Adrenal gland (tissue), 12 donors: Measurements from ENCODE around the gene SEZ6. TPM values are rescaled to one million over a fixed set of nuclear protein-coding genes. Genes with fewer than 3 reads are reported as not detected.

Source experiments
- DNase-seq, 7 donors: peaks; one replicate each; pipeline ENCODE4 v3.0.0-alpha.2; 2019 to 2020
- H3K27ac ChIP-seq, 5 donors: fragments of 200-600 bp; sonication (generic) in 4 of 5; 1 replicate in 3 of 5; 2 replicates in 2 of 5; pipeline versions ENCODE4 v1.5.1 to v1.8.0; 2016 to 2020; ENCODE audit warnings: mild to moderate bottlenecking in 1 of 5
- H3K27me3 ChIP-seq: fragments of 200-600 bp; 2 replicates; pipeline ENCODE4 v1.8.0; 2021
- H3K36me3 ChIP-seq, 2 donors: fragments of 200-600 bp; replicated peaks in 1 of 2; 1 replicate in 1 of 2; 2 replicates in 1 of 2; pipeline versions ENCODE4 v1.5.1 to v1.8.0; 2018 to 2022
- H3K4me1 ChIP-seq, 2 donors: fragments of 200-600 bp; replicated peaks in 1 of 2; 1 replicate in 1 of 2; 2 replicates in 1 of 2; pipeline versions ENCODE4 v1.5.1 to v1.8.0; 2018 to 2021
- H3K4me3 ChIP-seq, 4 donors: fragments of 200-600 bp; sonication (generic) in 3 of 4; one replicate each; pipeline ENCODE4 v1.5.1; 2016 to 2018
- H3K9me3 ChIP-seq, 3 donors: fragments of 200-600 bp; sonication (generic) in 1 of 3; replicated peaks in 1 of 3; 1 replicate in 2 of 3; 2 replicates in 1 of 3; pipeline versions ENCODE4 v1.5.1 to v1.8.0; 2016 to 2021
- POLR2A ChIP-seq, 2 donors: fragments of 450-650 bp; IDR thresholded peaks; one replicate each; pipeline ENCODE4 v1.6.1; 2017; ENCODE audit warnings: antibody characterized with exemption in 2 of 2, mild to moderate bottlenecking in 2 of 2, moderate library complexity in 1 of 2
- WGBS, 4 donors: extraction: QIAGEN DNeasy Blood & Tissue Kit in 2 of 4; methylation state at CpG; one replicate each; pipeline versions ENCODE4 v1.1.5 to v1.1.7; 2013 to 2017; 5-methylcytosine and 5-hydroxymethylcytosine counted together
- intact Hi-C, 2 donors: fragments of 100-400 bp; cut with DNase I; formaldehyde crosslinking; loops; one replicate each; pipeline versions ENCODE4 v1.14.1 to v1.15.0; 2022 to 2023
- polyA plus RNA-seq, 3 donors: library from polyadenylated mRNA; stranded (reverse); fragments of 200-250 nt in 2 of 3; fragments of 350-450 nt in 1 of 3; fragmentation: Illumina TruSeq in 1 of 3; extraction: RNeasy Lipid Tissue Mini Kit (QIAGEN cat#74804) in 1 of 3; gene quantifications; one replicate each; pipeline ENCODE4 v1.2.3, GENCODE V29; 2013 to 2014
- total RNA-seq, 9 donors: library from RNA; depleted of rRNA in 4 of 9; stranded (reverse); fragments of >200 nt in 4 of 9; fragments of 120-200 nt in 1 of 9; fragmentation: NEBNext Ultra II Directional in 1 of 9; extraction: Animal tissue kit (Norgen Biotek cat#: 25700) in 1 of 9; gene quantifications; one replicate each; pipeline versions ENCODE4 v1.1.0 to v1.2.4, GENCODE V29; 2013 to 2023
- TF ChIP-seq, protein P1 (sequence below), 6 experiments: fragments of 450-650 bp in 4 of 6; fragments of 200-600 bp in 2 of 6; sonication (generic) in 1 of 6; IDR thresholded peaks; 1 replicate in 5 of 6; 2 replicates in 1 of 6; pipeline versions ENCODE4 v1.5.1 to v1.8.0; 2016 to 2021; ENCODE audit warnings: antibody characterized with exemption in 6 of 6, mild to moderate bottlenecking in 2 of 6, moderate library complexity in 1 of 6
- donor health status: healthy with polysubstance abuse.
- donor health status: Bipolar disorder and iron deficiency.
- donor health status: DM: yes; HTN: yes; CAD: no.
- donor health status: DM: no; HTN: no; CAD: no.
- donor health status: DM: no; HTN: no; CAD: no.
- donor health status: DM: yes; HTN: yes; CAD: no.

The SEZ6 gene
- total and polyA plus RNA-seq, 12 donors: 0.11 to 1.0 (median 0.33) TPM; not detected in 6

DNA sequence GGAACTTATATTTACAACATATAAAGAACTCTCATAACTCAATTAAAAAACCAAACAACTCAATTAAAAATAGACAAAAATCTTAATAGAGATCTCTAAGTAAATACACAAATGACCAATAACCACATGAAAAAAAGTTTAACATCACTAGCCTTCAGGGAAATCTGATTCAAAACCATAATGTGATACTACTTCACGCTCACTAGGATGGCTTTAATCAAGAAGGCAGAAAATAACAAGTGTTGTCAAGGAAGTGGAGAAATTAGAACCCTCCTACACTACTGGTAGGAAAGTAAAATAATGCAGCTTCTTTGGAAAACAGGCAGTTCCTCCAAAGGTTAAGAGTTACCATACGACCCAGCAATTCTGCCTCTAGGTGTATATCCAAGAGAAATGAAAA is 62.9 kb downstream of the SEZ6 start:
- Histone ChIP-seq H3K4me3 (no peak overlapping the region), H3K36me3 (peaks cover 0 to 13% of the 10 kb centered on the region in 2 donors), H3K27ac (no peak overlapping the region), H3K9me3 (no peaks in the 10 kb centered on the region), H3K4me1 (peaks cover 28 to 73% of the 10 kb centered on the region in 2 donors), H3K27me3 (no peaks in the 10 kb centered on the region)
- TF ChIP-seq POLR2A (IDR thresholded peaks at IDR 0.05): no peak
- TF ChIP-seq, protein P1, sequence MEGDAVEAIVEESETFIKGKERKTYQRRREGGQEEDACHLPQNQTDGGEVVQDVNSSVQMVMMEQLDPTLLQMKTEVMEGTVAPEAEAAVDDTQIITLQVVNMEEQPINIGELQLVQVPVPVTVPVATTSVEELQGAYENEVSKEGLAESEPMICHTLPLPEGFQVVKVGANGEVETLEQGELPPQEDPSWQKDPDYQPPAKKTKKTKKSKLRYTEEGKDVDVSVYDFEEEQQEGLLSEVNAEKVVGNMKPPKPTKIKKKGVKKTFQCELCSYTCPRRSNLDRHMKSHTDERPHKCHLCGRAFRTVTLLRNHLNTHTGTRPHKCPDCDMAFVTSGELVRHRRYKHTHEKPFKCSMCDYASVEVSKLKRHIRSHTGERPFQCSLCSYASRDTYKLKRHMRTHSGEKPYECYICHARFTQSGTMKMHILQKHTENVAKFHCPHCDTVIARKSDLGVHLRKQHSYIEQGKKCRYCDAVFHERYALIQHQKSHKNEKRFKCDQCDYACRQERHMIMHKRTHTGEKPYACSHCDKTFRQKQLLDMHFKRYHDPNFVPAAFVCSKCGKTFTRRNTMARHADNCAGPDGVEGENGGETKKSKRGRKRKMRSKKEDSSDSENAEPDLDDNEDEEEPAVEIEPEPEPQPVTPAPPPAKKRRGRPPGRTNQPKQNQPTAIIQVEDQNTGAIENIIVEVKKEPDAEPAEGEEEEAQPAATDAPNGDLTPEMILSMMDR (IDR thresholded peaks at IDR 0.05): no peak
- DNase-seq: no peak
- intact Hi-C loops: no loop called here
- WGBS, 4 donors: 86 to 93% (median 90%) methylated on average over 2 of the region's 2 CpGs

GRCh38 chr17:28941251-28941650 is 64.6 kb downstream of the SEZ6 start:
- H3K27ac ChIP-seq: no peak overlapping the region
- no peaks in the 10 kb centered on the region for H3K27me3 ChIP-seq
- WGBS, 4 donors: 97 to 100% (median 98%) methylated on average over 1 of the region's 1 CpG
- peaks cover 0 to 13% of the 10 kb centered on the region in 2 donors for H3K36me3 ChIP-seq
- TF ChIP-seq, protein P1 (IDR thresholded peaks at IDR 0.05): no peak
- peaks cover 32 to 71% of the 10 kb centered on the region in 2 donors for H3K4me1 ChIP-seq
- H3K9me3 ChIP-seq: no peaks in the 10 kb centered on the region
- H3K4me3 ChIP-seq: no peak overlapping the region
- no peak for DNase-seq
- intact Hi-C loops: no loop called here

DNA sequence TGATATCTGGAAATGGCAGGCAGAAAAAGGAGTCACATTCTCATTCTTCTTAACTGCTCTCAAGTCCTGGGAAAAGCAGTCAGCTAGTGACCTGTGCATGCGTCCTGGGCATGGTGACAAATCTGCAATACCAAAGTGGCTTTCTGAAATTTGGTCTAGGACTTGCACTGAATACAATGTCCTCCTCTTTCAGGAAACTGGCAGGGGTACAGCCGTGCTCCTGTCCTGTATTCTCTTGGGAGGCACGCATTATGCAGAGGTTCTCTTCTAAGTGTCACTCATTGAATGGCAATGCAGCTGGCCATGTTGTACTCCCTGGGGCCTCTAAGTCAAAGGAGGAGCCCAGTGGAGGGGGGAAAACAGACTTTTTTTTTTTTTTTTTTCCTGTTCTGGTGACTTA is 65.2 kb downstream of the SEZ6 start:
- intact Hi-C loops: no loop called here
- Histone ChIP-seq H3K36me3 (peaks cover 0 to 13% of the 10 kb centered on the region in 2 donors), H3K4me1 (peaks cover 32 to 71% of the 10 kb centered on the region in 2 donors), H3K27me3 (no peaks in the 10 kb centered on the region), H3K9me3 (no peaks in the 10 kb centered on the region), H3K4me3 (no peak overlapping the region), H3K27ac (no peak overlapping the region)
- no peak for DNase-seq
- TF ChIP-seq, protein P1 (IDR thresholded peaks at IDR 0.05): no peak
- TF ChIP-seq POLR2A (IDR thresholded peaks at IDR 0.05): no peak
- 56 to 72% (median 61%) methylated on average over 3 of the region's 3 CpGs for WGBS, 4 donors

DNA sequence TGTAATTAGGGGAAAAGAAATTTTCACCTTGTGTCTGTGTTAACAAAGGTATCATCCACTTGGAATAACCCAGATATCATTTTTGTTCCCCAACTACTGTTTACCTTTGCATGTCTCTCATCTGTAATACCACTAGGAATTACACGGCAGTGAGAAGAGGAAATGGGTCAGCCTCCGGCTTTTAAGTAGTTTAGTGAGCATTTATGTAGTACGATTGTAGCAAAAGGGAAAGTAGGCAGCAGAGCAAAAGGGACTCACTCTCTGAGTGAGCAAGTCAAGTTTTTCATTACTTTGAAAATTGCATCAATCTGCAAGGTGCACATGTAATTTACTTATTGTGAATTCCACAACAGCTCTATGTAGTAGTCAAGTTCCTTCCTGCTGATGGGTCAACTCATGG is 65.7 kb downstream of the SEZ6 start:
- 44 to 58% (median 50%) methylated on average over 3 of the region's 3 CpGs for WGBS, 4 donors
- no peaks in the 10 kb centered on the region for H3K9me3 ChIP-seq
- H3K4me3 ChIP-seq: no peak overlapping the region
- H3K27ac ChIP-seq: no peak overlapping the region
- no peaks in the 10 kb centered on the region for H3K27me3 ChIP-seq
- DNase-seq: no peak
- no peak for TF ChIP-seq POLR2A (IDR thresholded peaks at IDR 0.05)
- TF ChIP-seq, protein P1 (IDR thresholded peaks at IDR 0.05): no peak
- intact Hi-C loops: no loop called here
- H3K4me1 ChIP-seq: peaks cover 32 to 69% of the 10 kb centered on the region in 2 donors
- H3K36me3 ChIP-seq: peaks cover 0 to 13% of the 10 kb centered on the region in 2 donors
